Nephron (organoid): Measurements from ENCODE around the gene TIA1.
"Not testable (repeated sequence)": the region's sequence is repeated elsewhere in the genome, so short reads cannot be mapped to it uniquely, and the experiment has no call there.

ENCODE experiments used
- H3K27ac Mint-ChIP-seq, 3 experiments: 2 replicates each; pipeline ENCODE4 v1.8.0; 2020; ENCODE audit warnings: mixed read lengths in 3 of 3, mild to moderate bottlenecking in 2 of 3, moderate library complexity in 1 of 3
- H3K27me3 Mint-ChIP-seq: 2 replicates; pipeline ENCODE4 v1.8.0; 2021; ENCODE audit warnings: low read depth, mild to moderate bottlenecking, moderate library complexity, mixed read lengths
- H3K36me3 Mint-ChIP-seq: 2 replicates; pipeline ENCODE4 v1.8.0; 2020; ENCODE audit warnings: low read depth, mixed read lengths
- H3K4me1 Mint-ChIP-seq: 2 replicates; pipeline ENCODE4 v1.8.0; 2020; ENCODE audit warnings: mixed read lengths
- H3K4me3 Mint-ChIP-seq, 3 experiments: 2 replicates each; pipeline ENCODE4 v1.8.0; 2020; ENCODE audit warnings: mild to moderate bottlenecking in 3 of 3, mixed read lengths in 3 of 3, moderate library complexity in 2 of 3
- H3K9me3 Mint-ChIP-seq: 2 replicates; pipeline ENCODE4 v1.8.0; 2020; ENCODE audit warnings: mixed read lengths
- TF ChIP-seq, protein P1 (sequence below), 3 experiments: fragments of 200-600 bp; sonication (generic); IDR thresholded peaks; one replicate each; pipeline ENCODE4 v1.5.0; 2021; ENCODE audit warnings: antibody characterized with exemption in 3 of 3; ENCODE audit not compliant: unreplicated experiment in 3 of 3

The TIA1 gene

DNA sequence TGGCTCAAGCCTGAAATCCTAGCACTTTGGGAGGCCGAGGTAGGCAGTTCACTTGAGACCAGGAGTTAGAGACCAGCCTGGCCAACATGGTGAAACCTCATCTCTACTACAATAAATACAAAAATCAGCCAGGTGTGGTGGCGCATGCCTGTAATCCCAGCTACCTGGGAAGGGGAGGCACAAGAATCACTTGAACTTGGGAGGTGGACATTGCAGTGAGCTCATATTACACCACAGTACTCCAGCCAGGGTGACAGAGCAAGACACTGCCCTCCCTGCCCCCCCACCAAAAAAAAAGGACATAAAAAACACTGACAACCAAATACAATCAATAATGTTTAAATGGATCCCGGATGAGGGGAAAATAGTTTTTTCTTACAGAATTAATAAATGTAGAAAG is 7.8 kb downstream of the TIA1 start:
- Mint-ChIP-seq H3K4me1 (peaks cover 21% of the 10 kb centered on the region), H3K4me3 (no peak overlapping the region), H3K9me3 (no peaks in the 10 kb centered on the region)

DNA sequence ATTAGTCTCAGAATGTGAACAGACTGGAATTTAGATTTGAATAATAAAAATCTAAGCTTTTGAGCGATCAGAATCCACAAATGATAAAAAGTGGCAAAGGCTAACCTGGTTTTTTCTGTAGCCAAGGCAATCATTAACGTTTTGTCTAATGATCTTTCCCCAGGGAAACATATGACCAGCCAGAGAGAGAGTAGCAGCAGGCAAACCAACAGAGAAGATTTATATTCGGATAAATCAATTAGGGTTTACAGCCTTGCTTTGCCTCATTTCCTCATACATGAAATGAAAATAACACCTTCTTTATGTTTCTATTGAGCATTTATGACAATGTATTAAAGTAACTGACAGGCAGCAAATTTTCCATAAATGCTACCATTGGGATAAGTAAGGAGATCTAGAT is 14.5 kb downstream of the TIA1 start:
- TF ChIP-seq, protein P1, sequence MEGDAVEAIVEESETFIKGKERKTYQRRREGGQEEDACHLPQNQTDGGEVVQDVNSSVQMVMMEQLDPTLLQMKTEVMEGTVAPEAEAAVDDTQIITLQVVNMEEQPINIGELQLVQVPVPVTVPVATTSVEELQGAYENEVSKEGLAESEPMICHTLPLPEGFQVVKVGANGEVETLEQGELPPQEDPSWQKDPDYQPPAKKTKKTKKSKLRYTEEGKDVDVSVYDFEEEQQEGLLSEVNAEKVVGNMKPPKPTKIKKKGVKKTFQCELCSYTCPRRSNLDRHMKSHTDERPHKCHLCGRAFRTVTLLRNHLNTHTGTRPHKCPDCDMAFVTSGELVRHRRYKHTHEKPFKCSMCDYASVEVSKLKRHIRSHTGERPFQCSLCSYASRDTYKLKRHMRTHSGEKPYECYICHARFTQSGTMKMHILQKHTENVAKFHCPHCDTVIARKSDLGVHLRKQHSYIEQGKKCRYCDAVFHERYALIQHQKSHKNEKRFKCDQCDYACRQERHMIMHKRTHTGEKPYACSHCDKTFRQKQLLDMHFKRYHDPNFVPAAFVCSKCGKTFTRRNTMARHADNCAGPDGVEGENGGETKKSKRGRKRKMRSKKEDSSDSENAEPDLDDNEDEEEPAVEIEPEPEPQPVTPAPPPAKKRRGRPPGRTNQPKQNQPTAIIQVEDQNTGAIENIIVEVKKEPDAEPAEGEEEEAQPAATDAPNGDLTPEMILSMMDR (IDR thresholded peaks at IDR 0.05; ENCODE audit: unreplicated experiment in 3 of 3), result no peak
- Mint-ChIP-seq H3K9me3 (no peaks in the 10 kb centered on the region), H3K4me3 (no peak overlapping the region), H3K27me3 (no peaks in the 10 kb centered on the region), H3K27ac (peak overlapping the region; percentile 3 to 89 (median 11)), H3K36me3 (peaks cover 67% of the 10 kb centered on the region), H3K4me1 (no peaks in the 10 kb centered on the region)

More for the DNA sequence above, 7.8 kb downstream of the TIA1 start:
- Mint-ChIP-seq H3K27ac (no peak overlapping the region), H3K27me3 (no peaks in the 10 kb centered on the region), H3K36me3 (peaks cover 61% of the 10 kb centered on the region)
- TF ChIP-seq, protein P1 (IDR thresholded peaks at IDR 0.05; ENCODE audit: unreplicated experiment in 3 of 3), result no peak

DNA sequence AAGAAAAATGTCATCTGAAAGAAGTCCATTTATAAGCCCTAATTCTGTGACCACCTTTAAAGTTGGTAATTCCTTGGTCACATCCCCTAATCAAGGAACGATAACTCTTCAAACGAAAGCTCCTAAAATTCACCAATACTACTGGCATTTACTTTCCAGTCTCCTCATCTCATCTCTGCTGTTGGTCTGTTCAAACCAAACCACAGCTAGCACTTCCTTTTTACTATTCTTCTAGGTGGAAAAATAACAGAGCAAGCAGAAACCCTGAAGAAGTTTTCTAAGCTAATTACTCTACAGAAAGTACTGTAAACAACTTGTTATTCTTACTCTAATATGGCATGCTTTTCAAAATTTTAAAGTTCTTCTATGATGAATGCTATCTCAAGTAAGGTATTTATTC is 21.6 kb downstream of the TIA1 start:
- peaks cover 79% of the 10 kb centered on the region for H3K36me3 Mint-ChIP-seq
- no peak overlapping the region for H3K27ac Mint-ChIP-seq
- H3K4me1 Mint-ChIP-seq, result no peaks in the 10 kb centered on the region
- H3K4me3 Mint-ChIP-seq, result no peak overlapping the region
- H3K27me3 Mint-ChIP-seq, result no peaks in the 10 kb centered on the region
- TF ChIP-seq, protein P1 (IDR thresholded peaks at IDR 0.05; ENCODE audit: unreplicated experiment in 3 of 3), result no peak
- H3K9me3 Mint-ChIP-seq, result no peaks in the 10 kb centered on the region

DNA sequence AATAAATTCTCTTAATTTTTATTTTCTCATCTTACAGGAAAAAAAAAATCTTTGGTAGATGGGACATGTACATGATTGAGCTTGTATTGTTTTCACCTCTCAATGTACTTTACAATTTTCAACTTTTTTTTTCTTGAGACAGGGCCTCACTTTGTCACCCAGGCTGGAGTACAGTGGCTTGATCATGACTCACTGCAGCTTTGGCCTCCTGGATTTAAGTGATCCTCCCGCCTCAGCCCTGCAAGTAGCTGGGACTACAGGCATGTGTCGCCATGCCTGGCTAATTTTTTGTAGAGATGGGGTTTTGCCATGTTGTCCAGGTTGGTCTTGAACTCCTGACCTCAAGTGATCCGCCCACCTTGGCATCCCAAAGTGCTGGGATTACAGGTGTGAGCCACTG is 25.1 kb downstream of the TIA1 start:
- H3K4me3 Mint-ChIP-seq, H3K27me3 Mint-ChIP-seq, H3K4me1 Mint-ChIP-seq, H3K9me3 Mint-ChIP-seq, H3K27ac Mint-ChIP-seq: not testable (repeated sequence)
- peaks cover 75% of the 10 kb centered on the region for H3K36me3 Mint-ChIP-seq

DNA sequence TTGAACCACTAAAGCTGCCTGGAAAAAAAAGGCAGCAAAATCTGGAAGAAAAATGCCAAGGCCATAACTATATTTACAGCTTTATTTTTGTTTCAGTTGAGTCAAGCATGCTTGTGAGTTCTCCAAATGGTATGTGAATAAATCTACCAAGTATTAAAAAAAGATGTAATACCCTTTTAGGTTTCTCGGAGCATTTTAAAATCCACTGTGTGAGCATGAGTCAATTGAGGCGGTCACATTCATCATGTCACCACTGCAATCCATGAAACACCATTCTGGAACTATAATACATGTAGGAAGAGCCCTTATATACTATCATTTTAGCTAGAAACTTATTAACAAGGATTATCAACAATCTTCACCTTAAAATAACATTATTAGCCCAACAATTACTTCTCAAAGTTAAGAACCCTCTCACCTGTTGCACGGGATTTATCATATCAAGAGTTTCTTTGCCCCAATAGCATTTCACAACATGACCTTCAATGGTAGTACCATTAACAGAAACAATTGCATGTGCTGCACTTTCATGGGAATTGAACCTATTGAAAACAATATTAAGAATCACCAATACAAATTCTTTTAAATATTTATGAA is 33.4 kb downstream of the TIA1 start:
- Mint-ChIP-seq H3K9me3 (no peaks in the 10 kb centered on the region), H3K36me3 (peaks cover 66% of the 10 kb centered on the region), H3K27me3 (no peaks in the 10 kb centered on the region), H3K27ac (no peak overlapping the region), H3K4me3 (no peak overlapping the region), H3K4me1 (no peaks in the 10 kb centered on the region)
- TF ChIP-seq, protein P1 (IDR thresholded peaks at IDR 0.05; ENCODE audit: unreplicated experiment in 3 of 3), result no peak

DNA sequence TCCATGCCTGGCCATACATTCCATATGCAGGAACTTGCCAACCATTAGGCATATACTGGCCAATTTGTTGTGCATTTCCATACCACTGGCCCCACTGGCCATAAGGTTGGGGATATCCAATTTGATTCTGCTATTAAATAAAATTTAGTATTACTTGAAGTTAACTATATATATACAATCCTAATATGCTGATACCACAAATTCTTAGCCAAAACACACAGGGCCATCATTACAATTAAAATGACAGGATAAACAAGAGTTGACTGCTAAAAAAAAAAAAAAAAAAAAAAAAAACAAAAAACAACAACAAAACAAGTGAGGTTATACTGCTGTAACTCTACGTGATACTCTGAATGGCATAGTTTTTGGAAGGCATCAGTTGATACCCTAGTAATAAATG is 34.1 kb downstream of the TIA1 start:
- Mint-ChIP-seq H3K9me3 (no peaks in the 10 kb centered on the region), H3K4me3 (no peak overlapping the region), H3K27ac (no peak overlapping the region), H3K36me3 (peaks cover 67% of the 10 kb centered on the region), H3K27me3 (no peaks in the 10 kb centered on the region), H3K4me1 (no peaks in the 10 kb centered on the region)
- TF ChIP-seq, protein P1 (IDR thresholded peaks at IDR 0.05; ENCODE audit: unreplicated experiment in 3 of 3), result no peak
